LNCaP clone FGC (cell line): Measurements from ENCODE around the gene ARHGEF11.

Source experiments
- DNase-seq: peaks from one replicate; pipeline ENCODE4 v3.0.0-alpha.2; 2011; ENCODE audit warnings: low read depth
- H3K4me3 ChIP-seq: 2 replicates; pipeline ENCODE4 v1.5.1; 2011; ENCODE audit warnings: mild to moderate bottlenecking, low read depth, low read length, control low read depth
- TF ChIP-seq, protein P1 (sequence below): IDR thresholded peaks from 2 replicates; pipeline ENCODE4 v1.5.1; 2012; ENCODE audit warnings: mild to moderate bottlenecking; ENCODE audit not compliant: control insufficient read depth, insufficient read depth; ENCODE audit errors: extremely low read depth

Gene ARHGEF11

DNA sequence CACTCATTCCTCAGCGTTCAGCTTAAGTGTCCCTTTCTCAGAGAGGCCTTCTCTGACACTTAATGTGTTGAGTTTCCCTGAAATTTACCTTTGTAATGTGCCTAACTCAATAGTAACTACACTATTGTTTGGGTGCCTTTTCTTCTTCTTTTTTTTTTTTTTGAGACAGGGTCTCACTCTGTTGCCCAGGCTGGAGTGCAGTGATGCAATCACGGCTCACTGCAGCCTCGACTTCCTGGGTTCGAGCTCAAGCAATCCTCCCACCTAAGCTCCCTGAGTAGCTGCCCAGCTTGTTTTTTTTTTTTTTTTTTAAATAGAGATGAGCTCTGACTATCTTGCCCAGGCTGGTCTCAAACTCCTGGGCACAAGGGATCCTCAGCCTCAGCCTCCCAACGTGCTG is 50.1 kb downstream of the ARHGEF11 start:
- no peak overlapping the region for H3K4me3 ChIP-seq
- DNase-seq = no peak
- TF ChIP-seq, protein P1, sequence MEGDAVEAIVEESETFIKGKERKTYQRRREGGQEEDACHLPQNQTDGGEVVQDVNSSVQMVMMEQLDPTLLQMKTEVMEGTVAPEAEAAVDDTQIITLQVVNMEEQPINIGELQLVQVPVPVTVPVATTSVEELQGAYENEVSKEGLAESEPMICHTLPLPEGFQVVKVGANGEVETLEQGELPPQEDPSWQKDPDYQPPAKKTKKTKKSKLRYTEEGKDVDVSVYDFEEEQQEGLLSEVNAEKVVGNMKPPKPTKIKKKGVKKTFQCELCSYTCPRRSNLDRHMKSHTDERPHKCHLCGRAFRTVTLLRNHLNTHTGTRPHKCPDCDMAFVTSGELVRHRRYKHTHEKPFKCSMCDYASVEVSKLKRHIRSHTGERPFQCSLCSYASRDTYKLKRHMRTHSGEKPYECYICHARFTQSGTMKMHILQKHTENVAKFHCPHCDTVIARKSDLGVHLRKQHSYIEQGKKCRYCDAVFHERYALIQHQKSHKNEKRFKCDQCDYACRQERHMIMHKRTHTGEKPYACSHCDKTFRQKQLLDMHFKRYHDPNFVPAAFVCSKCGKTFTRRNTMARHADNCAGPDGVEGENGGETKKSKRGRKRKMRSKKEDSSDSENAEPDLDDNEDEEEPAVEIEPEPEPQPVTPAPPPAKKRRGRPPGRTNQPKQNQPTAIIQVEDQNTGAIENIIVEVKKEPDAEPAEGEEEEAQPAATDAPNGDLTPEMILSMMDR = no peak

DNA sequence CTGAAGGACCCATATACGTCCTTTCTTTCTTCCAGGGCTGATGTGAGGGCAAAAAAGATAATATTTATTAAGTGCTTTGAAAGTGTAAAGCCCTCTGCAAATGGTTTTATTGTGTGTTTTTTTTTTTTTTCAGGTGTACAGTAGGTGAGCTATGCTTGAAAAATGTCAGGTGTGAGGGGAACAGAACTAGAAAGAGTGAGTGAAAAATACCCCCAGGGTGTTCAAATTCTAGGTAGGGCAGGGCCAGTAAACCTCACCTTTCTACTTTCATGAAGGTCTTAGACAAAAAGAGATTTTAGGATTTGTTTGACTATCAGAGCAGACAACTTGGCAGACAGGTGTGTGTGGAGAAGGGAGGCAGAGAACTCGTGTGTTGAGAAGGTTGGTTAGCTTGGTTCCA is 51.3 kb downstream of the ARHGEF11 start:
- no peak for DNase-seq
- TF ChIP-seq, protein P1 = no peak
- no peak overlapping the region for H3K4me3 ChIP-seq

DNA sequence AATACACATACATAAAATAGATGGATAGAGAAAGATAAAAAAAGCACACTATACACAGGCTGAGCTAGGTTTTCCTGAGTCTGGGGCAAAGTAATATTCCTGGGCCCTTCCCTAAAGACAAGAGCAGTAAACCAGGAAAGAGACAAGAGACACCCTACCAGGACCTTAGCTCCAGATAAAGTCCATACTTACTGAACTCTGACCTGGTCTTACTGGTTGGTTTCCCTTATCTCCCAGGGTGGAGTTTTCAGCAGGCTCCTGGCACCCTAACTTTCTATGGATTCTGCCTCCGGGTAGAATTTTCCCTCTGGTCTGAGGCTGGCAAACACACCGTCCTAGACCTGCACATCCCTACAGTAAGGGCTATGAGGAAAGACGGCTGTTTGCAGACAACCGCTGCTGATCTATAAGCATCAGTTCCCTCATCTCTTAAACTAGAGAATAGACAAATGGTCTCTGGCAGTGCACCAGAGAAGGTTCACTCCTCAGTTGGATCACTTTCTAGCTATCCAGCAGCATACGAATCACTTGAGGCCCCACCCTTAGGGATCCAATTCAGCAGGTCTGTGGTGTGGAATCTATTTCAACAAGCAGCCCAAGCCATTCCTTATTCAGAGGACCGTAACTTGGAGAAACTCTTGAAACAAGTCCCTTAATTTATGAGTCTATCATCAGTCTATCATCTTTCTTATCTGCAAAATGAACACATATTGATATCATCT is 52.0 kb downstream of the ARHGEF11 start:
- no peak overlapping the region for H3K4me3 ChIP-seq
- DNase-seq = no peak
- TF ChIP-seq, protein P1 = no peak

DNA sequence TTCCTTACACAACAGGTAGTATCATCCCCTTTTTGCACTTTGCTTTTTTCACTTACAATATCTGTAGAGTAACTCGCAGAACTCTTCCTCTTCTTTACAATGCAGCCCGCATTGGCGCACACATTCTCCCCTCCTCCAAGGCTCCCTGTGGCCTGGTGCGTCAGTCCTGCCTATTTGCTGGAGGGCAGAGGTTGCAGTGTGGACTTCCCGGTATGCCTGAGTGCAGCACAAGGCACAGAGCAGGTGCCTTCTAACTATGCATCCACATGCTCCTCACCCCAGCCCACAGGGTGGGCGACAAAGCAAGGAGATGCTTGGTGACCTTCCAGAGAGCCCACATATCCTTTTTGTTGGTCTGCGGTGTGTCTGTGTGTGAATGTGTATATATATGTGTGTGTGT is 53.3 kb downstream of the ARHGEF11 start:
- H3K4me3 ChIP-seq = no peak overlapping the region
- TF ChIP-seq, protein P1 = no peak
- no peak for DNase-seq

DNA sequence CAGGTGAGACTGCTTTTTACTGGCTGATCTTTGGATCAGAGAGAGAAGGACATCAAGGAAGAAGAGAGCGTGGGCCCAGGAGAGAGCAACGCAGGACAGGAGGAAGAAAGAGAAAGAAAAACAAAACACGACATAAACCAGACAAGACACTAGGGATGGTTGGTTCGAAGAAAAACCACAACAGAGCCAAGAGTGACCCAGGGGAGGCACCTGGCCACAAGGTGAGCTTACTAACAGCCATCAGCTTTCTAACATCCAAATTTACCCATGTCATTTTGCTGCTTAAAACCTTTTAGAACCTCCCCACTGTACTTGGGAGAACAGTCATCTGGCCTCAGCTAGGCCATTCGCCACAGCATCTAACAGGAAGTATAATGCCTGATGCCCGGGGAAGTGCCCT is 57.8 kb downstream of the ARHGEF11 start:
- DNase-seq = no peak
- H3K4me3 ChIP-seq = no peak overlapping the region
- TF ChIP-seq, protein P1 = no peak

DNA sequence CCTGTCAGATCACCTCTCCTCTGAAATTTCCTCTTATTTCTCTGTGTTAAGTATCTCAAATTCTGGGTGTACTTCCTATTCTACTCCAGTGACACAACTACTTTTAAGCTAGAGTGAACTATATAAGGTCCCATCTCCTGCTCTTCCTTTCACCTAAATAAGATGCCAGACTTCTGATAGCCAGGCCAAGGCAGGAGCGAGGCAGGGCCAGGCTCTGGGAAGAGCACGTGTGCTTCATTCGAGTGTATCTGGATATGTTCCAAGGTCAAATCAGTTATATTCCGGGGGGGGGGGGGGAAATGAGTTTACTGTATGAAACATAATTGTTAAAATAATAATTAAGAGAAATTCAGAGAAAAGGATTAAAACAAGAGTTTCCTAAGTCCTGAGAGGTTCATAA is 65.0 kb downstream of the ARHGEF11 start:
- TF ChIP-seq, protein P1 = no peak
- H3K4me3 ChIP-seq = no peak overlapping the region
- no peak for DNase-seq

DNA sequence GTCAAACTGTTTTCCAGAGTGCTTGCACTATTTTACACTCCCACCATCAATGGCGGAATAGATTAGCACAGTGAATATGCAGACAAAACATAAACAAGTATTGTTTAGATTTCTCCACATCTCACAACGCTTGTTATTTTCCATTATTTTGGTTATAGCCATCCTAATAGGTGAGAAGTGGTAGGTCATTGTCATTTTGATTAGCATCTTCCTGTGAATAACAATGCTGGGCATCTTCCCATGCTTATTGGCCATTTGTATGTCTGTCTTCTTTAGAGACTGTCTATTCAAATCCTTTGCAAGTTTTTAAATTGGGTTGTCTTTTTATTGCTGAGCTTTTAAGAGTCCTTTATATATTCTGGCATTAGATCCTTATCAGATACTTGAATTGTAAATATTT is 70.5 kb downstream of the ARHGEF11 start:
- H3K4me3 ChIP-seq = no peak overlapping the region
- TF ChIP-seq, protein P1 = no peak
- DNase-seq = no peak
